HG03521 (cell line): ENCODE results near the gene ZNF821.
"Not testable (repeated sequence)": the region's sequence is repeated elsewhere in the genome, so short reads cannot be mapped to it uniquely, and the experiment has no call there.

ENCODE experiments used
- ATAC-seq: cut with Tn5 transposase; IDR thresholded peaks from one replicate; pipeline ENCODE4 v1.9.1; 2021; ENCODE audit warnings: mild to moderate bottlenecking, moderate library complexity; ENCODE audit not compliant: unreplicated experiment

ZNF821 gene

DNA sequence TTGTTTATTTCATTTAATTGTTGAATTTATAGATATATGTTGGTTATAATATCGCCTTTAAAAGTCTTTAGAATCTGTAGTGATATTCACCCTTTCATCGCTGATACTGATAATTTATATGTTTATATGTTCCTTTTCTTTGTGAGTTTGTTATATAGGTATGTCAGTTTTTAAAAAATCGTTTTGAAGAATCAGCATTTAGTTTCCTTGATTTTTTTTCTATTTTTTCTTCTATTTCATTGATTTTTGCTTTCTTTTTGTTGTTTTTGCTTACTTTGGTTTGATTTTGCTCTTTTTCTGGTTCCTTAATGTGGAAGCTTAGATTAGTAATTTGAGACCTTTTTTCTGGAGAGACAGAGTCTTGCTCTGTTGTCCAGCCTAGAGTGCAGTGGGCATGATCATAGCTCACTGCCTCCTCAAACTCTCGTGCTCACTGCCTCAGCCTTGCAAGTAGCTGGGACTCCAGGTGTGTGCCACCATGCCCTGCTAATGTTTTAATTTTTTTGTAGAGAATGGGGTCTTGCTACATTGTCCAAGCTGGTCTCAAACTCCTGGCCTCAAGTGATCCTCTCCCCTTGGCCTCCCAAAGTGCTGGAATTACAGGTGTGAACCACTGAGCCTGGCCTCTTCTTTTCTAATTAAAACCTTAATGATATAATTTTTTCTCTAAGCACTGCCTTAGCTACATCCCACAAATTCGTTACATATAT lies 18.8 kb upstream of the ZNF821 start:
- no peak for ATAC-seq

DNA sequence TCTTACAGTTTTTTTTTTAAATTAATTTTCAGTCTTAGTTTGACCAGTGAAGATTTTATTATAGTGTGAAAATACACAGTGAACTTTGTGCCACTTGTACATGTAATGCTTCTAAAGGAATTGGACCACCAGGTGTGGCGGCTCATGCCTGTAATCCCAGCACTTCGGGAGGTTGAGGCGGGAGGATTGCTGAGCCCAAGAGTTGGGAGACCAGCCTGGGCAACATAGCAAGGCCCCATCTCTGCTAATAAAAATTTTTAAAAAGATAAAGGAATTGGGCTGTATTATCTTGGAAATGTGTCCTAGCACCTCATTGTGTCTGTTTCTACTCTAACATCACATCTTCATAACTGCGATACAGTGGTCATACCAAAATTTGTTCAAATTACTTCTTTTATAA lies 15.2 kb upstream of the ZNF821 start:
- no peak for ATAC-seq

GRCh38 chr16:71896764-71897368 lies 12.9 kb upstream of the ZNF821 start:
- ATAC-seq = no peak

DNA sequence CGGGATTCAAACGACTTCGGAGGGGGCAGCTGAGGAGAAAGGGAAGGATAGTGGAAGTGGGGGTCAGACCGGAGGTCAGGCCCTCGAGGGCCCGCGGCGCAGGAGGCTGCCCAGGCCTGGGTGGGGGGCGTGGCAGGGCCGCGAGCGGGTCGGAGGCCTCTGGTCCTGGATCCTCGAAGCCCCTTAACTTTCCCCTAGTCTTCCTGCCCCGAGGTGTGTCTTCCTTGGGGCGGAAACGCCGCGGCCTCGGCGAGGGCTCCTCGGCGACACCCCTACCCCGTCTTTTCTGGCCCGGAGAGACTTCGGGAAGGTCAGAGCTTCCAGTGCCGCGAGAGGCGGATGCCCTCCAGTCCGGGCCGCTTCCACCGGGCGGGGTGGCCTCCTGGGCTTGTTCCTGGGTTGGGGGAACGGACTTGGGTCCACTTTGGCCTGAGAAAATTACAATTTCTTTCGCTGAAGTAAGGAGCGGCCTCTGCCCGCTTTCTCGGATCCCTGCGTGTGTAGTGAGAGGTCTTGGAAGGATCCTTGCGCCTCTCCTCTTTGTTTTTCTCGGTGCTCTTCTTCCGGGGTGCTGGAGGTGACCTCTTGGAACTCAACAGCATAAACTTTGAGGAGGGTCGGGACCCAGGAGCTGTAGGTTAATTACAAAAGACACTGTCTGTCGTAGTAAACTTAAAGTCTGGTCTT lies 11.8 kb upstream of the ZNF821 start:
- ATAC-seq = peak; percentile 14

DNA sequence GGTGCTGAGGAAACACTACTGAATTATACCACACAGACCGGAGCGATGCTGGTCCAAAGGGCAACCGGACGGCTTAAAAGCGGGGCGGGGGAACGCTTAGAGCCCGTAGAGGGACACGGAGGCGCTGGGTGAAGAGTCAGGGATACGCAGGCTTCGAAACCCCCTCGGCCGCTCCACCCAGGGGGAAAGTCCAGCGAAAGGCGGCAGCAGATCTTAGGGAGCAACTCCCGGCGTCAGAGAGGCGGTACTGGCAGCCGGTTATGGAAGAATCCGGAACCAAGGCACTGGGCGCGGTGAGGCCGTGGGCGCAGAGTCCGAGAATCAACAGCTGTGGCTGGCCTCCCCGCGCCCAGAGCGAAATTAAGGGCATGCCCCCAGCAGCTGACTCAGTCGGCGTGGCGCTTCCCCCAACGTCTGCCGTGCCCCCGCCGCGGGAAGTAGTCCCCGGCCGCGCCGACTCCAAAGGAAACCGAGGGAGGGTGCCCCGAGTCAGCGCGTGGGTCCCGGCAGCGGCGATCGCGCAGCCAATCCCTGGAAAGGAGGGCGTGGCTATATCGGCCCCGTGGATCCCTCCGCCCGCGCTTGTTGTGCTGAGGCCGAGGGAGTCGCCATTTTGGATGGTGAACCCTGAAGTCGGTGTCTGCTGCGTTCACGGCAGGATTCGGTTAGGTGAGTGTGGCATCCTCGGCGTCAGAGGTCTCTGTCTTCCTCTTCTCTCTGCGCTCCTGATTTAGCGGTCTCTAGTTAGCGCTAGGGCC lies 11.1 kb upstream of the ZNF821 start, which contains the start of gene IST1:
IST1 (plus strand) TSS at position 611 of the 758 bp plus-strand sequence. CDS start 20,110 bp downstream, outside the sequence.
- peak; percentile 75 for ATAC-seq

GRCh38 chr16:71894229-71894920 lies 10.4 kb upstream of the ZNF821 start:
- peak; percentile 18 for ATAC-seq

GRCh38 chr16:71893888-71894228 lies 9.9 kb upstream of the ZNF821 start:
- ATAC-seq = no peak

GRCh38 chr16:71889147-71889546 lies 5.2 kb upstream of the ZNF821 start:
- ATAC-seq = no peak

GRCh38 chr16:71885261-71885650 lies 1.3 kb upstream of the ZNF821 start:
- no peak for ATAC-seq

GRCh38 chr16:71883168-71883848 lies 674 bp downstream of the ZNF821 start:
- ATAC-seq = peak; percentile 43

- ATAC-seq = peak; percentile 45
Observed at GRCh38 chr16:71882505-71883167, 1.3 kb downstream of the ZNF821 start.

DNA sequence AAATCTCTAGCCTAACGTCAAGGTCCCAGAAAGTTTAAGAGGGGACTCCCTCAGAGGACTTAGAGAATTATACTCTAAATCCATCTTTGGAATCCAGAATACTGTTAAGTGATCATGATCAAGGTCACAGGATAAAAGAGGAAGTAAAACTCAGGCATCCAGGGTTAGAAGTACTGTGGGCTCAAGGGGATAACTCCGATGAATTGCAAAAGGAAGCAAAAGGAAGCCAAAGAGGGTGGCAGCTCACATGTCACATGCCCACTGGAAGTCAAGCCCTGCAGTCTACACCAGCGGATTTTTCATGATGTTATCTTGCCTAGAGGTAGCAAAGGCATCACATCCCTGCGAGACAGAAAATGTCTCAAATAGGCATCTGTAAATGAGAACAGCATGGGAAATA lies 3.8 kb downstream of the ZNF821 start:
- ATAC-seq = no peak

DNA sequence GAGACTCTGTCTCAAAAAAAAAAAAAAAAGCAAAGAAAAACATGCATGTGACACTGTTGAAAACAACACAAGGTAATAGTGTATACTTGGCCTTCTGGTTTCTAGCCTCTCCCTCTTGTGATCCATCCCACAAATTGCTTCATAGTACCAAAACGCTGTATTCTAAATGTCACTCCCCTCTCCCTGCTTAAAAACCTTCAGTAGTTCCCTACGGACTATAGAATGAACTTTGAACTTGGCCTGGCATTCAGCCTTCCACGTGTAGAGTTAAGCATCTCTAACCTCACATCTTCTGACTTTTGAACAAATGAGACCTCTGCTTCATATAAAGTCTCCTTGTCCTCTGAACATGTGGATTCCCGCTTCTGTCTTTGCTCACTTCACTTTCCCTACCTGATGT lies 5.1 kb downstream of the ZNF821 start:
- no peak for ATAC-seq

GRCh38 chr16:71873199-71873598 lies 10.8 kb downstream of the ZNF821 start:
- no peak for ATAC-seq

- no peak for ATAC-seq
Observed at GRCh38 chr16:71870818-71871217, 13.2 kb downstream of the ZNF821 start.

GRCh38 chr16:71869089-71869488 lies 14.9 kb downstream of the ZNF821 start:
- no peak for ATAC-seq

DNA sequence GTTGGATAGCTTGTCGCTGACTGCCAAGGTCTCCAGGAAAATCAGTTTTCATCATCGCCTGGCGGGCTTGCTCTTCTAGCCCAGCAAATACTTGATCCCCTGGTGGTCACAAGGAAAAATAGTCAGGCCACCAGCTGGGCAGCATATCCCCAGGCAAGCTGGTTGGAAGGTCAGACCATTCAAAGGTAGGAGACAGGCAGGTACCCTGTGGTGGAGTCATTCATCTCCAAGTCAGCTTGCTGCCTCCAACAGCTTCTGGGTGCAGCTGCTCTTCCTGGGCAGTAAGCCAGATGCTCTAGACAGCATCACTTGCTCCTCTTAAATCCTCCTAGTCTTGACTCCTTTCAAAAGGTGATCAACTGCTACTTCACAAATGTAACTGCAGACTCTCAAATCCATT lies 16.0 kb downstream of the ZNF821 start:
- no peak for ATAC-seq

- not testable (repeated sequence) for ATAC-seq
Observed at GRCh38 chr16:71867175-71867574, 16.8 kb downstream of the ZNF821 start.

DNA sequence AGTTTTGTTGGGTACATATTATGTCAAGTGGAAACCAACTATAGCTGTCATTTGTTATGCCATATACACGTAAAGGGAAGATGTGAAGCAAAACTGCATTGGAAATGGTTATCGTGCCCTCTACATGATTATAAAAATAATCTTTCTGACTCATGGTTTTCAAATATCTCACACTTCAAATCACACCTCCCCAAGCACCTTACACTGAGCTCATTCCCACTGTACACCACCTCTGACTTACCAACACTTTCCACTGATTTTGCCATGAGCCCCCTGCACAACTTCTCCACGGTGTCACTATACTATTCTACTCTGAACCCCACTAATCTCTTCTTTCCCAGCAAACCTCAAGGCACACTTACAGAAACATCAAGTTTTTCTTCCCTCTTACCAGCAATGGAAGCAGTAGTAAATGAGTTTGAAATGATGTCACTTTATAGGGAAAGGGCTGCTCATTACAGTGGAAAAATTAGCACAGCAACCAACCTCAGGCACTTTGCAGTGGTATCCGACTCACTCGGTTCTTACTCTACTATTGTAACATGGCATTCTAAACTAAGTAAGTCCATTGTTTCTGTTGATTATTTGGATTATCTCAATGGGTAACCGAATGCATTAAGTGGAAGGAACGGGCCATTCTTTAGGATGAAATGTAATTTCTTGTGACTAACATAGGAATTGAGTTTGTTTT lies 18.7 kb downstream of the ZNF821 start:
- ATAC-seq = no peak
